Stimulated activated CD8-positive, alpha-beta memory T cell treated with anti-CD3 and anti-CD28 coated beads, Interleukin-4, amount 100 ng/mL, for 24 hours (primary cell): ENCODE results near the gene MED22.

Experiments
- DNase-seq: peaks from one replicate; pipeline ENCODE4 v3.0.0-alpha.2; 2020; ENCODE audit warnings: low read depth

Gene MED22

DNA sequence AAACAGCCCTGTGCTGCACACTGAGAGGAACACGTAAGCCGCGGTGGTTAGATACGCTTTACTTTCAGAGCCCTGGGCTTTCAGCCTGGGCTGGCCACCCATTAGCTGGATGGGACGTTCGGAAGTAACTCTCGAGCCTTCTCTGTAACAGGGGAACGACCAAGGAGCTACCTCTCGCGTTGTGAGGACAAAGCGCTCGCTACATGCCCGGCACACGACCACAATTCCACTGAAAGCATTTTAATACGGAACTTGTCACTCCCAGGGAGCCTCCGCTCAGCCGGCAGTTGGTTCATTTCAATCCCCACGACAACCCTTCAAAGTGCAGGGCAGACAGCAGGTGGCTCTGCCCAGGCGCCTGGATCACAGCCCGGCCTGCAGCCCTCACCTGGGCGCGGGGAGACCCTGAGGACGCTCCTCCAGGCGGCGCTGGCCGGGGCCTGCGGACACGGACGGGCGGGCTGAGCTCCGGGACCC is 8.0 kb upstream of the MED22 start:
- no peak for DNase-seq

DNA sequence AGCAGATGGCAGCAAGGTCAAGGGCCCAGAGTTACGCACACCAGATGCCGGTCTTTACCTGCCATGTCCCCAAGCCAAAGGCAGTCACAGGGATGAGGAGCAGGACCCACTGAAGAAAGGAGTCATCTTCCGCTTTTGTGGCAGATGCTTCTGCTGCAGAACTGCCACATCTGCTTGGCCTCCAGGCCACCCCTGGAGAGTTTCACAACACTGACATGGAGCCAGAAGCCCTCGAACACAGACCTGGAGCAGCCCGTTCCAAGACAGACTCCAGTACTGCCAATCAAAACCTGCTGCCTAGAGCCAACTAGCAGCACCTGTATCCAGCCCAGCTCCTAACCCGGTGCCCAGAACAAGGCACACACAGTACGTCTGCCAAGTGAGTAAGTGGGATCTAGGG is 6.8 kb upstream of the MED22 start:
- no peak for DNase-seq

DNA sequence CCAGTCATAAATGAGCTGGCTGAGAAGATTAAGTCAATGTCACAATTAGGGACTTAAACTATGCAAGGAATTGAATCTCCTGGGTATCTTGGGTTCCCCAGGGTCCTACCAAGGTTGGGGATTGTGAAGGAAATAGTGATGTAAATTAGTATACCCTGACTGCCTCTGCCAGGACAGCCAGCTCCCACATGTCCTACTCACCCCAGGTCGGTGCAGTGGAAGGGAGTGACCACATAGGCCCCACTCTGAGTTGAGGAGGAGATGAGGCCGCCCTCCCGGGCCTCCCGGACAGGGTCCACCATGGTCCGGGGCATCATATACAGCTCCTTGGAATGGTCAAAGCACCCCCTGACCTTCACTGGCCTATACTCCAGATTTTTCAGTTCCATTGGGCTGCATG is 5.6 kb upstream of the MED22 start:
- DNase-seq = no peak

DNA sequence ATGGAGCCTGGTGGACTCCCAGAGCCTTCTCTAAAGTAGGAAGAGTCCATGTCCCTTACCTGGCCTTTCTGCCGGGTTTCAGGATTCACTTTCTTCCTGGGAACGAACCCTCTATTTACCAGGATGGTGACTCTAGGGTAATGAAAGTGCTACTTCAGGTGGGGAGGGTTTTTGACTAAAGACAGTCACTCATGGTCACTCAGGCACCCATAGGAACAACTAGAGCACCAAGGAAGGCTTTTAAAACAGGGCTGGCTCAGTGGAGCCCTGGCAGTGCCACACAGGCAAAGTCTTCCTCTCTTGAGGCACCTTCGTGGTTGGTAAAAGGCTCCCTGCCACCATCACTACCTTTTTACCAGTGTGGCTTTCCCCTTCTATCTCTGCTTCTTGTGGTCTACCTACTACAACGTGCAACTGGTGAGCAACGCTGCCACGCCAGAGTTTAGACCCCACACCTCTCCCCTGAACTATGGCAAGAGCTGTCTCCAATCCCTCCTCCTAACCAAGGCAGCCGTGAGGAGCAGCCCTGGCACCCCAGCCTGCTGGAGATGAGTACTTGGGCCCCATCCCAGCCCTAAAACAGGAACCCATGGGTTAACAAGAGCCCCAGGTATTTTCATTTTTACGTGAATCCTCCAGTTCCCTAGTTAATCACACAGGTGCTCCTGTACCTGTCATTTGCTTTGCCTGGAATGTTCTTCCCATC is 4.9 kb upstream of the MED22 start:
- no peak for DNase-seq

DNA sequence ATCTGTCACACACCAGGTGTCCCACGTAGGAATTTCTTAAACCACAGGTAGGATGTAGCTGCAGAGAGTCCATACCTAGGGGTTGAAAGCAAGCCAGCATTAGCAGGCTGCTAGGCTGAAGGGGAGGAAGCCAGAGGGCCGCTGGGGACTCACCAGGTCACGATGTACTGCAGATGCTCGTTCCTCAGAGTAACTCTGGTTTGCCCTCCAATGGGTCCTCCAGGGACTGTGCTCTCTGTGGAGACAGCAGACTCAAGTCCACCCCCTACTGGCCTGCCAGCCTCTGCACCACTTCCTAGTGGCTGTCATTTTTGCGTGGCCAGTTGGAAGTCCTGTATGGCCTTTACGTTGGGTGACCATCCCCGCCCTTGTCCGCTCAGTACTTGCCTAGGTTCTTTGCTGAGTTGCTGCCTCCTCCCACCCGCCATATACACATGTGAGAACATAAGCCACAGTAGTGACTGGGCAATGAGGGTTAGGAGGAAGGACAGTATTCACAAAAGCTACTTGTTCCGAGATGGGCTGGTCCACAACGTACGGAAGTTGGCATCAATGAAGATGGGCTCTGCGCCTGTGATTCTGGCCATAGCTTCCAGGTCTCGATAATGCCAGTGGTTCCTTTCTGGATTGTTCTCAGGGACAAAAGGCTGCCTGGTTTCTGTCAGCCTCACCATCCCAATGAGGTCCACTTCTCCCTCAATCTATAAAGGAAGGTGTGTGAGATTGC is 4.1 kb upstream of the MED22 start:
- no peak for DNase-seq

DNA sequence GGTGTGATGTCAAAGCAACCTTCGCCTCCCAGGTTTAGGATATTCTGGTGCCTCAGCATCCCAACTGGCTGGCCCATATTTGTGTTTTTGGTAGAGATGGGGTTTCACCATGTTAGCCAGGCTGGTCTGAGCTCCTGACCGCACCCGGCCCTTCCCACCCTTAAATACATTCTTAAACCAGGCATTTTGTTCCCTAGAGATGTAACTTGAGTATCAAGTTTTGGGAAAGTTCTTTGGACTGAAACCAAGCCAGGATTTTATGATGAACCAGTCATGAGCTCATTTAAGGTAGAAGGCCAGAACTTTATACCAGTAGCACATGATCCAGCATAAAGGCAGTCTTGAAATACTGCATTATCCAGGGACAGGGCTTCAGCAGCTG is 3.6 kb upstream of the MED22 start:
- no peak for DNase-seq

DNA sequence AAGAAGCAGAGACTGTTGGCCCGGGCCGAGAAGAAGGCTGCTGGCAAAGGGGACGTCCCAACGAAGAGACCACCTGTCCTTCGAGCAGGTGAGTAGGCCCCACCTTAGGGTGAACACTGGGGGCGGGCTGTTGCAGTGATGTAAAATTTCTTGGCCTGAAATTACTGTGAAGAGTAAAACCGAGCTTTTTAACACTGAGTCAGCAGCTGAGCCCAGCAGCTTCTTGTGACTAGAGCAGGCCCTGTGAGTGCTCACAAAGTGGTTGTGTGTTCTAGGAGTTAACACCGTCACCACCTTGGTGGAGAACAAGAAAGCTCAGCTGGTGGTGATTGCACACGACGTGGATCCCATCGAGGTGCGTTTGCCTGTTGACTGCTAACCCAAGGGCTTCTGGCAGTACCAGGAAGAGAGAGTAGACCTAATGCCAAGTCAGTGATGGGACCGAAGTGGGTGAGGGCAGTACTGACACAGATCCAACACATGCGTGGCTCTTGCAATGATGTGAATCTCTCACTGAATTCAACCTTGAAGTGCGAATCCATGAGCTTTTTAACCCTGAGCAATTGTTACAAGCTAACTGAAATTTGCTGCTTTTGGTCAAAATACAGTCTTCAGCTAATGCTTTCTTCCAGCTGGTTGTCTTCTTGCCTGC is 2.2 kb upstream of the MED22 start:
- no peak for DNase-seq

DNA sequence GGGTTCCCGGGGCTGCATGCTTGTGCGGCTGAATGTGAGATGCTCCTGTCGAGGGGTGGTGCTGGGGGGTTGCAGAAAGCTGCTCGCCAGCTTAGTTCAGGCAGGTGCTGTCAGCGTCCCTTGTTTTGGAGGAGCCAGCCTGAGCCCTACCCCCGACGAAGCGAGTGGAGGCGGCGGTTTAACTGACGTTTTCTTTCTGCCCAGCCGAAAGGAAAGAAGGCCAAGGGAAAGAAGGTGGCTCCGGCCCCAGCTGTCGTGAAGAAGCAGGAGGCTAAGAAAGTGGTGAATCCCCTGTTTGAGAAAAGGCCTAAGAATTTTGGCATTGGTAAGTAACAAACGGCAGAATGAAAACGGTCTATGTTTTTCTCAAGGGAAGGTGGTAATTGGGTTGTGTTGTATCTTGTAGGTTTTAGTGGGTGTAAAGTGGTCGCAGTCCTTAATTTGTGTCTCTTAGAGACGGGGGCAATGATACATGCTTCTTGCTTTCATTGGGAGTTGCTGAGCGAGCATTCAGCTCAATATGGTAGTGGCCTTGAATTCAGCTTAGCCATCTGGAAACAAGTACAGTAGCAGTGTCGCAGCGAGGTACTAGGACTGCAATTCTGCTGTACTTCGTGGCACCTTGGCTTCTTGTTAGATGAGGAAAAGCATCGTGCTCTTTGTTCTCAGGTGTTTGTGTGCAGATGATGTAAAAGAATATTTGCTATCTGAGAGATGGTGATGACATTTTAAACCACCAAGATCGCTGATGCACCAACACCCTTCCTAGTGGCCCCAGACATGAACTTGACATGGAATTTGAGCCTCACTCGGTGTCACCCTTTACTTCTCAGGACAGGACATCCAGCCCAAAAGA is 1.0 kb upstream of the MED22 start:
- DNase-seq = no peak

DNA sequence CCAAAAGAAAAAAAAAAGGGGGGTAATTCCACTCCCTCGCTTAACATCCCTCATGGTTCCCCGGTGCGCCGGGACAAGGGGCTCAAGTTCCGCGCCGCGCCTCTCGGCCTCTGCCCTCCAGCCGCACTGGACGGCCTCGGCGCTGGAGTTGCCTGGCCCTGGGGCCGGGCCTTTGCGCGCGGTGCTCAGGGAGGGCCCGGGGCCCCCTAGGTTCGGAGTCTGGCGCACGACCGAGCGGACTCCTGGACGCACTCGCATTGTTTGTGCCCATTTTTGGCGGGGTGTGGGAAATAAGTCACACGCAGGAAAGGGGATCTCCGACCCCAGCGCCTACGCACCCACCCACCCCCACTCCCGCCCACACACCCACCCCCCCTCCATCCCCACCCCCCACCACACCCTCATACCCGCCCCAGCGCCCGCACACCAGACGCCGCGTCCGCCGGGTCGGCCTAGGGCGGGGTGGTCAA is 381 bp downstream of the MED22 start:
- no peak for DNase-seq

DNA sequence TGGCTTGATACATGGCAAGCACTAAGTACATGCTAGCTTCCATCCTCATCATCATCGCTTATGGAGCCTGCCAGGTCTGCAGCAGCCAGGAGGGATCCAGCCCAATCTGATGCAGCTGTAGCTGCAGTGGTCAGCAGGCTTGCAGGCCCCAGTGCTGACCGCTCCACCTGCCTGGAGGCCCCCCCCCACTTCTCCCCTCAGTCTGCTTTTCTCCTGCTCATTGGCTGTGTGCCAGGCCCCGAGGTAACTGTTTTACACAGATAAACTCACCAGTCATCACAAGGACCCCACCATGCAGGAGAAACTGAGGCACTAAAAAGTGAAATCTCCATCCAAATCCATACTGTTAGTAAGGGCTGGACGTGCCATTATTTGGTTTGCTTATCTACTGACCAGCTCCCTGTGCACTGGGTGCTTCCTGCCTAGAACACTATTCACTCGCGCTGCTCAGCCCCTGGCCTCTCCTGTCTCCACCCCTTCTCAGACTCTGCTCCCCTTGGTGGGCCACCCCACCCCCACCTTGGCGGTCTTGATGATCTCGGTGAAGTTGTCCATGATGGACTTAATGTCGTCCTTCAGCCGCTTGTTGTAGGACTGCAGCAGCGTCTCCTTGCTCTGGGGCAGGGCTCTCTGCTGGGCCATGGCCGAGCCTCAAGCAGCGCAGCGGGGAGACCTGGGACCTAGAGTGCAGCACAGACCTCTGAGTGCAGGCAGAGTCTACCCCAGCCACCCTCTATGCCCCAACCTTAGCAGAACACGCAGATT is 1.7 kb downstream of the MED22 start:
- no peak for DNase-seq

DNA sequence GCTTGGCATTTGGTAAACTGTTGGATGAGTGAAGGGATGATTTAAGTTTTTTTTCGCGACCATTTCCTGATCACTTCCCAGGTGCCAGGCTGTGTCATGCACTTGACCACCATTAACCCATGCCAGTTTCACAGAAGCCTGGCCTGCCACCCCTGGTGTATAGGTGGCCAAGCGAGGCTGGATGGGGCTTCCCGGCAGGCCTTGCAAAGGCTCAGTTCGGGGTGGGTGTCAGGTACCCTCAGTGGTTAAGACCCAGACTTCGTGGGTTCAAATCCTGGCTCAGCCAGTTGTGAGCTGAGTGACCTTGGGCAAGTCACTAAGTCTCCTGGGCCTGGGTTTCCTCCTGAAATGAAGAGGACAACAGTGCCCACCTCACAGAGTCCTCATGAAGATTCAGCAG is 2.3 kb downstream of the MED22 start:
- DNase-seq = no peak

DNA sequence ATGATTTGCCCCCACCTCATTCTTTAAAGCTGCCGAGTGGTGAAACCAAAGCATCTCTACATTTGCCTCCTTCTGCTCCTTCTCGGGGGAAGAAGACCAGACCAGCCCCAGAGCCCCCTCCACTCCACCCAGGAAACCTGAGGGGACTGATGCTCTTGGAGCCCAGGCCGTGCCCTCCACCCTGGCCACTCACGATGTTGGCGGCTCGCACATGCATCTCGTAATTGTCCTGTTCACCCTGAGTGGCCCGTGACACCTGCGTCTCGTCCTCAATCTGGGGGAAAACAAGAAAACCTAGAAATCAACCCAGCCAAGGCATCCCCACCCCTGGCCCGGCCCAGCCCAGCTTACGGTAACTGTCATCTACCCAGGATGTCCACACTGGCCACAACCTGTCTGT is 3.0 kb downstream of the MED22 start:
- DNase-seq = no peak

DNA sequence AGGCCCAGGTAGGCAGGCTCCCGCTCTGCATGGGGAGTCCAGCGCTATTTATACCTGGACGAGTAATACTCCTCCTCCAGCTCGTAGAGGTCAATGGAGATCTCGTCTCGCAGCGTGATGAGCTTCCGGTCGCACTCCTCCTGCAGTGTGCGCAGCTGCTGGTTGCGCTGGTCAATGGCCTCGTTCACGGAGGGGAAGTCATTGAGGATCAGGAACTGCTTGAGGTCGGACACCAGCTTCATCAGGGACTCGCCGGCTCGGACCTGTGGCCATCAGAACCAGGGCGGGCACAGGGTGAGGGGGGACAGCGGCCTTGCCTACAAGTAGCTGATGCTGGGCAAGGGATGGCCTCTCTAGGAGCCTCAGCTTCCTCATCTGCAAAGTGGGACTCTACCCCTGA is 3.9 kb downstream of the MED22 start:
- no peak for DNase-seq

DNA sequence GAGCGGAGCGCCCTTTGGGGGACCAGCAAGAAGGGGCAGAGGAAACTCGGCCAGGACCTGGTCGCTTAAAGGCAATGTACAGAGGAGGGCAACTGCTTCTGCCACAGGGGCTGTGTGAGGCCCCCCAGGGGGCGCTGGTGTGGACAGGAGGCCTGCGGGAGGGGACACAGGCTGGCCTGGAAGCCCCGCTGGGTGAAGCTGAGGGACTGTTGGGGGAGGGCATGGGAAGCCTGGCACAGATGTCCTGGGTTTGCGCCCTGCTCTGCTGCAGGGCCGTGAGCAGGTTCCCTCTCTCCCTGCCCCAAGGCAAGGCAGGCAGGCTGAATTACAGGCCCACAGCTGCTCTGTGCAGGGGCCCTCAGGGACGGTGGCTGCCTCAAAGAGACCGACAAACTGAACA is 5.4 kb downstream of the MED22 start:
- DNase-seq = no peak

DNA sequence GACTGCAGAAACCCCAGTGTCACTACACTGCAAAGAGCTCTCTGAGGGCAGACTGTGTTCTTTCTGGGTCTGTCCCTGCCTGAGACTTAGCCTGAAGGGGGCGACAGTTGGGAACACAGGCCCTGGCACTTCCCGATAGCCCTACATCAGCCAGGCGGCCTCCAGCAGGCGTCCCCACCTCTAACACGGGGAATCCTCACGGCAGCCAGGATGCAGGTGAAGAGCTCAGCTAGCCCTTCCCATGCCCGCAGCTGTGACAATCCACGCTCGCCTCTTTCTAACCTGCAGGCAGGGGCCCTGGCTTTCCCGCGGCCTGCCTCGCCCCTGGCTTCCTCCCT is 5.9 kb downstream of the MED22 start:
- no peak for DNase-seq

DNA sequence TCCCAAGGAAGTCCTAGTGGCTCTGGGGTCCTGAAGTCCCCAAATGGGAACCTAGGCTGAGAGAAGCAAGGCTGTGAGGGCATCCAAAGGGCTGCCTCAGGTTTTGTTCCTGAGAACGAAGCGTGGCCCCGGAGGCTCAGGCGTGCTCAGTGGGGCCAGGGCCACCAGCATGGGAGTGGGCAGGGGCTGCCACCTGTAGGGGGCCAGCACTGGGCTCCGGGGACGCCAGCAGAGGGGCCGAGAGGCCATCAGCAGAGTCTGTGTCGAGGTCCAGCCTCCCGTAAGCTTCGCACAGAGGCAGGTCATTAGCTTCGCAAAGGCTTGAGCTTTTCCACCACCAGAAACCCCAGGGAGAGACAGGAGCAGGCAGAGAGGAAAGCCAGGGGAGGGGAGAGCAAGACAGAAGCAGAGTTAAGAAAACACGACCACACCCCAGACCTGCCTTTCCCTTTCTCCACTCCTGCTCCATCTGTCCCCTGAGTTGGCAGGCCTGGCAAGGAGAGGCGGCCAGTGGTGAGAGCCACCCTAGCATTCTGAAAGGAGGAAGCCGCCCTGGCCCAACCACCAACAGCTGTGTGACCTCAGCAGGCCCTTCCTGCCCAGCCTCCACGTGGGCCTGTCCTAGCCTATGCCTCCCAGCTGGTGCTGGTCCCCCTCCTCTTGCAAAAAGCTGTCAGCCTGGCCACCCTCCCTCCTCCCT is 6.4 kb downstream of the MED22 start:
- no peak for DNase-seq

DNA sequence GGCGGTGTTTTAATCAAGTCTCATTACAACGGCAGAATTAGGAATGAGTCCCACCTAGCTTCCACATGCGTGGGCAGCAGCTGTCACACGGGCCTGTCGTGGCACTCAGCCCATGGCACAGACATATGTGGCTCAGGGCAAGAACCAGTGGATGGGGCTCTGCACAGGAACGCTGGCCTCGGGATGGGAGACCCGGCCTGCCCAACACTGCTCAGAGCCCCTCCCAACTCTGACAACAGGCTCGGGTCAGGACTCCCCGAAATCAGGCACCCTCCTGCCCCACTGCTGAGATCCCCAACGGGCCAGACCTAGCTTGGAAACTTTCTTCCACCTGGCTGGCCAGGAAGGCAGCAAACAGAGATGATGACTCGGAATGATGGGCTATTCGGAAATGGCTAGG is 7.0 kb downstream of the MED22 start:
- no peak for DNase-seq

DNA sequence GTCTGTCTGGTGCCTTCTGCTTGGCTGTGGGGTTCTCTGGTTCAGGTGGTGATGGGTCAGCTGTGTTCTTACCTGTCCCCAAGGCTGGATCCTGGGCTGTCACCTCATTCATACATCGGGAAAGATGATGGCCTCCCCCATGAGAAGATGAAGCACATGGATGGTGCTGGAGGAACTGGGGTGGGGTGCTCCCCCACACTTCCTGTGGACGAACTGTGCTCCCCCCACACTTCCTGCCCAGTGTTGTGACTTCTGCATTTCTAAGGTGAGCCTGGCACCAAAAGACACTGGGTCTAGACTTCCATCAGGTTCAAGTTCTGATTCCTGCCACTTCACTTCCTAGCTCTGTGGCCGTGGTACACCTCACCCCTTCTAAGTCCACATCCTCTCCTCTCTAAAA is 7.7 kb downstream of the MED22 start:
- no peak for DNase-seq

DNA sequence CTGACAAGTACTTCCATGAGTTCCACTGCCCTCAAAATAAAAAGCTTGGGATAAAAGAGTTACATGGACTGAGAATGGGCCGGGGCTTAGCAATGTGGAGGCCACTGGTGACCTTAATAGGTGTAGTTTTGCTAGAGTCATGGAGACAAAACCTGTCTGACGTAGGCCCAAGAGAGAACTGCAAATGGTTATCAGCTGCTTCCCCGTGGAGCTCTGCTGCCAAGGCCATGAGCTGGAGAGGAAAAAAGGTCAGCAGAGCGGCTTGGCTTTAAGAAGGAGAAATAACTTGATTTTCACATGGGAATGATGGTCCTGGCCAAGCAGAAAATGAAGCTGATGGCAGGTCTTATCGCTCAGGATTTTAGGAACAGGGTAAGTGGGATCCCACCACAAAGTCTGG is 8.3 kb downstream of the MED22 start:
- DNase-seq = no peak

DNA sequence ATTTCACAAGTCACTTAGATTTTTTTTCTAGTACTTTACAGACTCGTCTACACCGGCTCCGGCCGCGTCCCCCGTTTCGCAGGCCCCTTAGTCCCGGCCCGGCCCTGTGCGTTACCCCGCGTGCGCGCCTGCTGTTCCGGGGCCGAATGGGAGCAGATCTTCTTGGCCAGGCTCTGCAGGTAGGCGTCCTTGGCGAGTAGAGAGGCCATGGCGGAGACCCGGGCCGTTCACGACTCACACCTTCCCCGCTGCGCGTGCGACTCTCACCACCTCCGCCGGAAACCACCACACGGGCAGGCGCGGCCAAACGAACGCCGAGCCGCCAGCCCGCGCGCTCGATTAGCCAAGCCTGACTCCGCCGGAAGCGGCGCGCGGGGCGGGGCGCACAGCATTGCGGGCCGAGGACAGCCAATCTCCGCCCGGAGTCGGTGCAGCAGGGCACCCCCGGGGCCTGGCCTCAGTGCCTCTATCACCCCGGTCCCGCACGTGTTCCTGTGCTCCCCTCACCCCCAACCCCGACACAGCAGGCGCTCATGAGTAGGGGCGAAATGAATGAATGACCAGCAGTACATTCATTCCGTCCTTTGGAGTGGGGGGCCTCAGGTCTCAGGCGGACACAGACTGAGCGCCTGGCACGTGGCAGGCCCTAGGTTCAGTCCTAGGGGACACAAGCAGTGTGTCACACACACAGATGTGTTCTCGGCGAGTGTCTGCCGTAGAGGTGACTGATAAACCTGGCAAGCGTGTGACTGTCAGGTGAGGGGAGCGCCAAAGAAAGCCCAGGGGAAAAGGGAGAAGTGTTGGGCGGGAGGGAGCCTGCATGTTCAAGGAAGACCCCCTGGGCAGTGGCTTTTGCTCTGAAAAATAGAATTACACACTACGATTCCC is 11.8 kb downstream of the MED22 start, which contains the start of gene SURF6:
Gene SURF6 (minus strand): TSS at position 265 of the 888 bp plus-strand sequence. CDS start 56 bp downstream, at position 209.
- DNase-seq = peak; percentile 89
